Measurements from ENCODE around the gene PRICKLE1.

DNA sequence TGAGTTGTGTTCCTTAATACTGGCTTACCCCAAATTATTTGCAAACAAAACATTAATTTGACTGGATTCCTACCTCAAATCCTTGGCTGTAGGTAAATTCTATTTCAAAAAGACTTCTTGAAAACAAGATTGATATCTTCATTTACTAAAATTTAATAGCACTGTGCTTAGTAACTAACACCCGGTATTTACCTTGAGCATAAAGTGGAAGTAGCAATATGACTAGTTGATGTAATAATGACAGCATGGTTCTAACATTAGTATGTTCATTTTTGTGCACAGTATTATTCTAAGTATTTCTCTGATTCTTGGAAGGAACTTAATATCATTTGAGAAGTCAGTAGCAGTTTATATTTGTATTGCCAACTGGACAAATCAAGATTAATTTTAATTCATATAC lies 166.8 kb downstream of the PRICKLE1 start:
- TF ChIP-seq EZH2phosphoT487 (IDR thresholded peaks at IDR 0.05; ENCODE audit: borderline replicate concordance, low read depth, low read length): no peak
- TF ChIP-seq, protein P1, sequence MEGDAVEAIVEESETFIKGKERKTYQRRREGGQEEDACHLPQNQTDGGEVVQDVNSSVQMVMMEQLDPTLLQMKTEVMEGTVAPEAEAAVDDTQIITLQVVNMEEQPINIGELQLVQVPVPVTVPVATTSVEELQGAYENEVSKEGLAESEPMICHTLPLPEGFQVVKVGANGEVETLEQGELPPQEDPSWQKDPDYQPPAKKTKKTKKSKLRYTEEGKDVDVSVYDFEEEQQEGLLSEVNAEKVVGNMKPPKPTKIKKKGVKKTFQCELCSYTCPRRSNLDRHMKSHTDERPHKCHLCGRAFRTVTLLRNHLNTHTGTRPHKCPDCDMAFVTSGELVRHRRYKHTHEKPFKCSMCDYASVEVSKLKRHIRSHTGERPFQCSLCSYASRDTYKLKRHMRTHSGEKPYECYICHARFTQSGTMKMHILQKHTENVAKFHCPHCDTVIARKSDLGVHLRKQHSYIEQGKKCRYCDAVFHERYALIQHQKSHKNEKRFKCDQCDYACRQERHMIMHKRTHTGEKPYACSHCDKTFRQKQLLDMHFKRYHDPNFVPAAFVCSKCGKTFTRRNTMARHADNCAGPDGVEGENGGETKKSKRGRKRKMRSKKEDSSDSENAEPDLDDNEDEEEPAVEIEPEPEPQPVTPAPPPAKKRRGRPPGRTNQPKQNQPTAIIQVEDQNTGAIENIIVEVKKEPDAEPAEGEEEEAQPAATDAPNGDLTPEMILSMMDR (conservative IDR thresholded peaks at IDR 0.05; ENCODE audit: low read length): no peak
